ENCODE results near the gene QSOX2. TPM values are rescaled to one million over a fixed set of nuclear protein-coding genes. Genes with fewer than 3 reads are reported as not detected.

Gene QSOX2
- total and polyA plus RNA-seq, 4 donors, result 0.79 to 12.7 (median 4.3) TPM

DNA sequence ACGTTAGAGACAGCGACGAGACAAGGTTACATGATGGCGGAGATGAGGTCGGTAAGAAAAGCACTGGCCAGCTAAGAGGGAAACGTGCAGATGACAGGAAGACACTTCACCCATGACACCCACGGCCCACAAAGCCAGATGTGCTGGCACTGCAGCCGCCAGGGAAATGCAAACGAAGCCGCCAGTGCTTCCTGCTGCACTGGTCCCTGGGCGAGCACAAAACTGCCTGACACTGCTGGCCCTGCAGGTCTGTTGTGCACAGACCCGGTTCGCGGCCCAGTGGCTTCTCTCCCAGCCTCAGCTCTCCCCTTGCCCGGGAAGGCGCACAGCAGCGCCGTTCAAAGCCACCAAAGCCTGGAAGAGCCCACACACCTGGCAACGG is 20.3 kb downstream of the QSOX2 start:
- WGBS, result 88% methylated on average over 19 of the region's 19 CpGs
- no peak overlapping the region for H3K9ac ChIP-seq (ENCODE audit: low read depth in 1 of 2, low read length in 2 of 2)
- H3K9me3 ChIP-seq (ENCODE audit: control insufficient read depth in 4 of 4, low read length in 3 of 4), result no peaks in the 10 kb centered on the region
- peaks cover 0 to 13% (median 4%) of the 10 kb centered on the region in 4 donors for H3K36me3 ChIP-seq (ENCODE audit: control insufficient read depth in 4 of 4, insufficient read depth in 3 of 4, low read depth in 1 of 4, low read length in 3 of 4)
- no peak for TF ChIP-seq SP1 (IDR thresholded peaks at IDR 0.05)
- TF ChIP-seq, protein P1, sequence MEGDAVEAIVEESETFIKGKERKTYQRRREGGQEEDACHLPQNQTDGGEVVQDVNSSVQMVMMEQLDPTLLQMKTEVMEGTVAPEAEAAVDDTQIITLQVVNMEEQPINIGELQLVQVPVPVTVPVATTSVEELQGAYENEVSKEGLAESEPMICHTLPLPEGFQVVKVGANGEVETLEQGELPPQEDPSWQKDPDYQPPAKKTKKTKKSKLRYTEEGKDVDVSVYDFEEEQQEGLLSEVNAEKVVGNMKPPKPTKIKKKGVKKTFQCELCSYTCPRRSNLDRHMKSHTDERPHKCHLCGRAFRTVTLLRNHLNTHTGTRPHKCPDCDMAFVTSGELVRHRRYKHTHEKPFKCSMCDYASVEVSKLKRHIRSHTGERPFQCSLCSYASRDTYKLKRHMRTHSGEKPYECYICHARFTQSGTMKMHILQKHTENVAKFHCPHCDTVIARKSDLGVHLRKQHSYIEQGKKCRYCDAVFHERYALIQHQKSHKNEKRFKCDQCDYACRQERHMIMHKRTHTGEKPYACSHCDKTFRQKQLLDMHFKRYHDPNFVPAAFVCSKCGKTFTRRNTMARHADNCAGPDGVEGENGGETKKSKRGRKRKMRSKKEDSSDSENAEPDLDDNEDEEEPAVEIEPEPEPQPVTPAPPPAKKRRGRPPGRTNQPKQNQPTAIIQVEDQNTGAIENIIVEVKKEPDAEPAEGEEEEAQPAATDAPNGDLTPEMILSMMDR (IDR thresholded peaks at IDR 0.05; ENCODE audit: low read depth, low read length, missing input control), result no peak
- no peak for TF ChIP-seq RXRA (IDR thresholded peaks at IDR 0.05)
- TF ChIP-seq EGR1 (IDR thresholded peaks at IDR 0.05; ENCODE audit: low read depth in 2 of 2), result no peak
- no peak for TF ChIP-seq TAF1 (conservative IDR thresholded peaks at IDR 0.05)
- no peak for TF ChIP-seq RAD21 (IDR thresholded peaks at IDR 0.05)
- no peak for TF ChIP-seq JUND (IDR thresholded peaks at IDR 0.05)
- TF ChIP-seq, protein P2, sequence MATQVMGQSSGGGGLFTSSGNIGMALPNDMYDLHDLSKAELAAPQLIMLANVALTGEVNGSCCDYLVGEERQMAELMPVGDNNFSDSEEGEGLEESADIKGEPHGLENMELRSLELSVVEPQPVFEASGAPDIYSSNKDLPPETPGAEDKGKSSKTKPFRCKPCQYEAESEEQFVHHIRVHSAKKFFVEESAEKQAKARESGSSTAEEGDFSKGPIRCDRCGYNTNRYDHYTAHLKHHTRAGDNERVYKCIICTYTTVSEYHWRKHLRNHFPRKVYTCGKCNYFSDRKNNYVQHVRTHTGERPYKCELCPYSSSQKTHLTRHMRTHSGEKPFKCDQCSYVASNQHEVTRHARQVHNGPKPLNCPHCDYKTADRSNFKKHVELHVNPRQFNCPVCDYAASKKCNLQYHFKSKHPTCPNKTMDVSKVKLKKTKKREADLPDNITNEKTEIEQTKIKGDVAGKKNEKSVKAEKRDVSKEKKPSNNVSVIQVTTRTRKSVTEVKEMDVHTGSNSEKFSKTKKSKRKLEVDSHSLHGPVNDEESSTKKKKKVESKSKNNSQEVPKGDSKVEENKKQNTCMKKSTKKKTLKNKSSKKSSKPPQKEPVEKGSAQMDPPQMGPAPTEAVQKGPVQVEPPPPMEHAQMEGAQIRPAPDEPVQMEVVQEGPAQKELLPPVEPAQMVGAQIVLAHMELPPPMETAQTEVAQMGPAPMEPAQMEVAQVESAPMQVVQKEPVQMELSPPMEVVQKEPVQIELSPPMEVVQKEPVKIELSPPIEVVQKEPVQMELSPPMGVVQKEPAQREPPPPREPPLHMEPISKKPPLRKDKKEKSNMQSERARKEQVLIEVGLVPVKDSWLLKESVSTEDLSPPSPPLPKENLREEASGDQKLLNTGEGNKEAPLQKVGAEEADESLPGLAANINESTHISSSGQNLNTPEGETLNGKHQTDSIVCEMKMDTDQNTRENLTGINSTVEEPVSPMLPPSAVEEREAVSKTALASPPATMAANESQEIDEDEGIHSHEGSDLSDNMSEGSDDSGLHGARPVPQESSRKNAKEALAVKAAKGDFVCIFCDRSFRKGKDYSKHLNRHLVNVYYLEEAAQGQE (IDR thresholded peaks at IDR 0.05), result no peak
- no peak for TF ChIP-seq FOXA1 (IDR thresholded peaks at IDR 0.05)
- no peak for TF ChIP-seq YY1 (IDR thresholded peaks at IDR 0.05)
- no peak for TF ChIP-seq HNF4G (IDR thresholded peaks at IDR 0.05)
- TF ChIP-seq HNF4A (conservative IDR thresholded peaks at IDR 0.05), result no peak
- no peak for TF ChIP-seq NR2F2 (IDR thresholded peaks at IDR 0.05)
- no peaks in the 10 kb centered on the region for H3K27me3 ChIP-seq (ENCODE audit: control insufficient read depth in 4 of 4, insufficient read depth in 4 of 4, low read length in 3 of 4)
- H3K4me1 ChIP-seq (ENCODE audit: control insufficient read depth in 4 of 4, insufficient read depth in 4 of 4, low read length in 3 of 4), result peaks cover 1 to 4% (median 3%) of the 10 kb centered on the region in 4 donors
- no peak overlapping the region for H3K27ac ChIP-seq (ENCODE audit: low read depth in 1 of 2, low read length in 2 of 2)
- no peak overlapping the region for H3K4me3 ChIP-seq (ENCODE audit: low read depth in 1 of 3, low read length in 3 of 3)
- no peak for DNase-seq (ENCODE audit: low spot score)

DNA sequence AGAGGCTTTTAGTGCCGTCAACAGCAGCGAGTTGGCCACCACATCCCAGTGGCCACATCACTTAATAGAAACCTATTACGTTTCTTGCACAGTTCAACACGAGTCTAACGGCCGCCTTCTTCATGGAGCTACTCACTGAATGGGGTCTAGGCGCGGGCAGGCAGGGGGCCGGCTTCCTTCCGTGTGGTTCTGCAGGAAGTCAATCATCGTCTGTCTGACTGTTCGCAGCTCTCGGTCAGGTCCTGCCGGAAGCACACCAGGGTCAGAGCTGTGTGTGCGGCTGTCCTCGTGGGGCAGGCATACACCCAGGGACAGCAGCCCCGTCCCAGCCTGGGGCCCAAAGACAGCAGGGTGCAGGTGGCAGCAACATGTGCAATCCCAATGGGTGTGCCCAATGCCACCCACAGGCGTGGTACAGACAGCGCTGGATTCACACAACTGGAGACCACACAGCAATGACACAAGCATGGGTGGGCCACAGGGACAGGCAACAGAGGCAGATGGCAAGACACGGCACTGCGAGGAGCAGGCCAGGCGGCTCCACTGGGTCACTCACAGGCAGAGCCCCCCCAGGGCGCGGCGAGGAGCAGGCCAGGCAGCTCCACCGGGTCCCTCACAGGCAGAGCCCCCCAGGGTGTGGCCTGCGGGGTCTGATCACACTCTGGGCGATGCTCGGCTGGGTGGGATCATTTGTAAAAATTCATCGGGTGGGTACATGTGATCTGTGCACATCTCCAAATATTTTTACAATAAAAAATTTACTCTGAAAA is 21.6 kb downstream of the QSOX2 start:
- no peaks in the 10 kb centered on the region for H3K4me1 ChIP-seq (ENCODE audit: control insufficient read depth in 4 of 4, insufficient read depth in 4 of 4, low read length in 3 of 4)
- H3K4me3 ChIP-seq (ENCODE audit: low read depth in 1 of 3, low read length in 3 of 3), result no peak overlapping the region
- H3K9me3 ChIP-seq (ENCODE audit: control insufficient read depth in 4 of 4, low read length in 3 of 4), result no peaks in the 10 kb centered on the region
- H3K36me3 ChIP-seq (ENCODE audit: control insufficient read depth in 4 of 4, insufficient read depth in 3 of 4, low read depth in 1 of 4, low read length in 3 of 4), result peaks cover 0 to 13% (median 4%) of the 10 kb centered on the region in 4 donors
- DNase-seq (ENCODE audit: low spot score), result no peak
- no peak overlapping the region for H3K9ac ChIP-seq (ENCODE audit: low read depth in 1 of 2, low read length in 2 of 2)
- no peak overlapping the region for H3K27ac ChIP-seq (ENCODE audit: low read depth in 1 of 2, low read length in 2 of 2)
- H3K27me3 ChIP-seq (ENCODE audit: control insufficient read depth in 4 of 4, insufficient read depth in 4 of 4, low read length in 3 of 4), result no peaks in the 10 kb centered on the region
- WGBS, result 93% methylated on average over 30 of the region's 30 CpGs
- TF ChIP-seq YY1 (IDR thresholded peaks at IDR 0.05), result no peak
- TF ChIP-seq, protein P3, sequence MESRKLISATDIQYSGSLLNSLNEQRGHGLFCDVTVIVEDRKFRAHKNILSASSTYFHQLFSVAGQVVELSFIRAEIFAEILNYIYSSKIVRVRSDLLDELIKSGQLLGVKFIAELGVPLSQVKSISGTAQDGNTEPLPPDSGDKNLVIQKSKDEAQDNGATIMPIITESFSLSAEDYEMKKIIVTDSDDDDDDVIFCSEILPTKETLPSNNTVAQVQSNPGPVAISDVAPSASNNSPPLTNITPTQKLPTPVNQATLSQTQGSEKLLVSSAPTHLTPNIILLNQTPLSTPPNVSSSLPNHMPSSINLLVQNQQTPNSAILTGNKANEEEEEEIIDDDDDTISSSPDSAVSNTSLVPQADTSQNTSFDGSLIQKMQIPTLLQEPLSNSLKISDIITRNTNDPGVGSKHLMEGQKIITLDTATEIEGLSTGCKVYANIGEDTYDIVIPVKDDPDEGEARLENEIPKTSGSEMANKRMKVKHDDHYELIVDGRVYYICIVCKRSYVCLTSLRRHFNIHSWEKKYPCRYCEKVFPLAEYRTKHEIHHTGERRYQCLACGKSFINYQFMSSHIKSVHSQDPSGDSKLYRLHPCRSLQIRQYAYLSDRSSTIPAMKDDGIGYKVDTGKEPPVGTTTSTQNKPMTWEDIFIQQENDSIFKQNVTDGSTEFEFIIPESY (IDR thresholded peaks at IDR 0.05), result no peak
- no peak for TF ChIP-seq RXRA (IDR thresholded peaks at IDR 0.05)
- no peak for TF ChIP-seq TAF1 (conservative IDR thresholded peaks at IDR 0.05)
- no peak for TF ChIP-seq GABPA (IDR thresholded peaks at IDR 0.05 in 1 of 2, conservative IDR thresholded peaks at IDR 0.05 in 1 of 2)
- no peak for TF ChIP-seq SP1 (IDR thresholded peaks at IDR 0.05)
- TF ChIP-seq, protein P2 (IDR thresholded peaks at IDR 0.05), result no peak
- TF ChIP-seq, protein P4, sequence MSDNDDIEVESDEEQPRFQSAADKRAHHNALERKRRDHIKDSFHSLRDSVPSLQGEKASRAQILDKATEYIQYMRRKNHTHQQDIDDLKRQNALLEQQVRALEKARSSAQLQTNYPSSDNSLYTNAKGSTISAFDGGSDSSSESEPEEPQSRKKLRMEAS (IDR thresholded peaks at IDR 0.05), result no peak
- no peak for TF ChIP-seq HNF4G (IDR thresholded peaks at IDR 0.05)
- TF ChIP-seq, protein P1 (IDR thresholded peaks at IDR 0.05; ENCODE audit: low read depth, low read length, missing input control), result no peak
- no peak for TF ChIP-seq FOXA2 (IDR thresholded peaks at IDR 0.05)
- TF ChIP-seq NR2F2 (IDR thresholded peaks at IDR 0.05), result no peak

Measured in liver (tissue), 9 donors.